GM18505 (cell line): ENCODE data around the gene PIK3C2A.

Experiments
- ATAC-seq: cut with Tn5 transposase; IDR thresholded peaks from one replicate; pipeline ENCODE4 v1.9.1; 2021; ENCODE audit not compliant: unreplicated experiment
- POLR2A ChIP-seq: IDR thresholded peaks from 4 replicates; pipeline ENCODE4 v1.6.1; 2011; ENCODE audit warnings: borderline replicate concordance; ENCODE audit not compliant: insufficient read depth, insufficient read length; ENCODE audit errors: extremely low read depth

PIK3C2A gene

DNA sequence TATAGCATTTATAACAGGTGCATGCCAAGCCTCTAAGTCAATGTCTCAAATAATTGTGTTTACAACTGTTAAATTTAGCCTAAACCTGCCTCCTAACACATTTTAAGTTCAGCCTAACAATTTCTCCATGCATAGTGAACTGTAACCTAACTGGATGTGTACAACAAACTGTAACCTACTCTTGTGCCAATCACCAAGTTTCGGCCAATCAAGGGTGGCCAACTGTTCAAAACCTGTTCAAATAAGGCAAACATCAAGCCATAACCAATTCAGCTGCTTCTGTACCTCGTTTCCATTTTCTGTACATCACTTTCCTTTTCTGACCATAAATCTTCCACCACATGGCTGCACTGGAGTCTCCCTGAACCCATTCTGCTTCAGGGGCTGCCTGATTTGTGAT lies 45.4 kb downstream of the PIK3C2A start:
- no peak for TF ChIP-seq POLR2A
- ATAC-seq: no peak

DNA sequence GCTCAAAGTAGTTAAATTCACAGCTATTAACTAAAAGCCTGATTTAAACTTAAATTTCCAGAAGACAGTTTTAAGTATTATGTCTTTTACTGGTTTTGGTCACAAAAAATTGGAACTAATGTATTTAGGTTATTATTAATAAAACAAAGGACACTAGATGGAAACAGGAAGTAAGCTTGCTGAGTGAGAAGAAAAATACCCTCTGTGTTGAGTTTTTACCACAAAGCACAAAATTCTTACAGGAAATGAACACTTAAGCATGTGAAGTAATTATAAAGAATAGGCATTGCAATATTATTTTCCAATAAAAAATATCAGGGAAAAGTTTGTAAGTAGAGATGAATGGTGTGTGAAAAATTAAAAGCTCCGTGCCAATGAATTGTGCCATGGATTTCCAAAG lies 46.3 kb downstream of the PIK3C2A start:
- TF ChIP-seq POLR2A: no peak
- ATAC-seq: no peak

DNA sequence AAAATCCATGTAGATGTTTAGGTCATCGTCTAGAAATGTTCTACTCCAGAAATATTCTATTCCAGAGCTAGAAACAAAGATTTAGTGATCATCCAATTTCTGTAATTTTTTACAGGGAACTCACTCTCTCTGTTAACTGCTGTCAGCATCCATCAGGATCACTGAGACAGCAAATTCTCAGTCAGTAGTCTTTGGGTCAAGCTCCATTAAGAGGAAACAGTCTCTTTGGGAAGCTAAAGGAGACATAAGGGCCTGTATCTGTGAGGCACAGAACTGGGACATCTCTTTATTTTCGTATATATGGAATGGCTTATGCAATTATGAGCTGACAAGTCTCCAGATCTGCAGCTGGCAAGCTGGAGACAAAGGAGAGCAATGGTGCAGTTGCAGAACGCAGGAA lies 48.3 kb downstream of the PIK3C2A start:
- no peak for ATAC-seq
- no peak for TF ChIP-seq POLR2A
